ENCODE data around the gene ZNF549. TPM values are rescaled to one million over a fixed set of nuclear protein-coding genes. Genes with fewer than 3 reads are reported as not detected.

The ZNF549 gene
- total and polyA plus RNA-seq, 11 donors: 2.5 to 5.2 (median 3.7) TPM

DNA sequence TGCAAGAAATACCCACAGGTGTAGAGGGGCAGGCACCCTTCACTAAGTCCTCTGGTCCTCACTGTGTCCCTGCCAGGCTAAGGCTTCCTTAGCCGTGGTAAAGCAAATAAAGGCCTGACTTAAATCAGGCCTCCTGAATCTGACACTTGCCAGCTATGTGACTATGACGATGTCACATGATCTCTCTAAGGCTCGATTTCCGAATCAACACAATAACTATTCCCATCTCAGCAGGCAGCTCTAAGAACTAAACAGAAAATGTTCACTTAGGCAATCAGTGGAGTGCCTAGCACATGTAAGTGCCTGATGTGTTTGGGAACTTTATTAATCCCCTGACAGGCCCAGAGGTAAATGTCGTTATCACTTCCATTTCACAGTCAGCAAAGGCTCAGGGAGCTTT, 30.5 kb downstream of the ZNF549 start:
- WGBS, 4 donors: 49 to 51% (median 49%) methylated on average over 5 of the region's 5 CpGs
- ATAC-seq (no peak), DNase-seq (no peak)
- peaks cover 2 to 42% (median 36%) of the 10 kb centered on the region in 9 donors for H3K36me3 ChIP-seq
- H3K4me1 ChIP-seq: peaks cover 5 to 42% (median 16%) of the 10 kb centered on the region in 12 donors
- peak overlapping the region in 5 of 12 donors; percentile 74 to 98 (median 91) for H3K4me3 ChIP-seq
- intact Hi-C loops (cut with DNase I): loop anchor here in 2 of 10 donors (2.0 to 5.0 kb wide), 2 partner anchors 31 to 35 kb away; partner anchors contain the start of gene ZNF549 (in 1 of the 2)
- H3K9me3 ChIP-seq: peaks cover 0 to 36% (median 2%) of the 10 kb centered on the region in 12 donors
- TF ChIP-seq, protein P1, sequence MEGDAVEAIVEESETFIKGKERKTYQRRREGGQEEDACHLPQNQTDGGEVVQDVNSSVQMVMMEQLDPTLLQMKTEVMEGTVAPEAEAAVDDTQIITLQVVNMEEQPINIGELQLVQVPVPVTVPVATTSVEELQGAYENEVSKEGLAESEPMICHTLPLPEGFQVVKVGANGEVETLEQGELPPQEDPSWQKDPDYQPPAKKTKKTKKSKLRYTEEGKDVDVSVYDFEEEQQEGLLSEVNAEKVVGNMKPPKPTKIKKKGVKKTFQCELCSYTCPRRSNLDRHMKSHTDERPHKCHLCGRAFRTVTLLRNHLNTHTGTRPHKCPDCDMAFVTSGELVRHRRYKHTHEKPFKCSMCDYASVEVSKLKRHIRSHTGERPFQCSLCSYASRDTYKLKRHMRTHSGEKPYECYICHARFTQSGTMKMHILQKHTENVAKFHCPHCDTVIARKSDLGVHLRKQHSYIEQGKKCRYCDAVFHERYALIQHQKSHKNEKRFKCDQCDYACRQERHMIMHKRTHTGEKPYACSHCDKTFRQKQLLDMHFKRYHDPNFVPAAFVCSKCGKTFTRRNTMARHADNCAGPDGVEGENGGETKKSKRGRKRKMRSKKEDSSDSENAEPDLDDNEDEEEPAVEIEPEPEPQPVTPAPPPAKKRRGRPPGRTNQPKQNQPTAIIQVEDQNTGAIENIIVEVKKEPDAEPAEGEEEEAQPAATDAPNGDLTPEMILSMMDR (IDR thresholded peaks at IDR 0.05): no peak
- no peak for TF ChIP-seq POLR2A (IDR thresholded peaks at IDR 0.05)
- no peaks in the 10 kb centered on the region for H3K27me3 ChIP-seq
- peak overlapping the region in 1 of 12 donors; percentile 79 for H3K27ac ChIP-seq

DNA sequence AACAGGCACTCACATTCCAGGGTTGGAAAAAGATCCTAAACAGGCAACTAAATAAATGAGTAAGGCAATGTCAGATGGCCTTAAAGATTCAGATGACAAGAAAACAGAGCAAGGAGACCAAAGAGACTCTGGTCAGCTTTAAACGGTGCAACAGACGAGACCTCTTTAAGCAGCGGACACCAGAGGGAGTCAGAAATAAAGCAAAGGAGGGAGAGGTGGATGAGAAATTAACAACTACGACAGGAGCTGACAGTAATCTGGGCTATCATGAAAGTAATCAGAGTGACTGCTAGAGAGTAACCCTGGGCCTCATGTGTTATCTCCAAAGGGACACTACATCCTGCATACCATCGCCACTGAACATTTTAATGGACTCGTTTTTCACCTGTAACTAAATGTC, 31.4 kb downstream of the ZNF549 start:
- Histone ChIP-seq H3K36me3 (peaks cover 2 to 33% (median 27%) of the 10 kb centered on the region in 9 donors), H3K4me3 (peak overlapping the region; percentile 63 to 98 (median 82)), H3K9me3 (peaks cover 0 to 36% (median 2%) of the 10 kb centered on the region in 12 donors), H3K27me3 (no peaks in the 10 kb centered on the region), H3K27ac (peak overlapping the region in 11 of 12 donors; percentile 66 to 90 (median 79)), H3K4me1 (peaks cover 5 to 42% (median 16%) of the 10 kb centered on the region in 12 donors)
- ATAC-seq (no peak), DNase-seq (no peak)
- TF ChIP-seq, protein P1 (IDR thresholded peaks at IDR 0.05): no peak
- TF ChIP-seq POLR2A (IDR thresholded peaks at IDR 0.05): no peak
- intact Hi-C loops (cut with DNase I): loop anchor here in 2 of 10 donors (2.0 to 5.0 kb wide), 2 partner anchors 32 to 36 kb away; partner anchors contain the start of gene ZNF549 (in 1 of the 2)
- 11 to 24% (median 16%) methylated on average over 6 of the region's 6 CpGs for WGBS, 4 donors

DNA sequence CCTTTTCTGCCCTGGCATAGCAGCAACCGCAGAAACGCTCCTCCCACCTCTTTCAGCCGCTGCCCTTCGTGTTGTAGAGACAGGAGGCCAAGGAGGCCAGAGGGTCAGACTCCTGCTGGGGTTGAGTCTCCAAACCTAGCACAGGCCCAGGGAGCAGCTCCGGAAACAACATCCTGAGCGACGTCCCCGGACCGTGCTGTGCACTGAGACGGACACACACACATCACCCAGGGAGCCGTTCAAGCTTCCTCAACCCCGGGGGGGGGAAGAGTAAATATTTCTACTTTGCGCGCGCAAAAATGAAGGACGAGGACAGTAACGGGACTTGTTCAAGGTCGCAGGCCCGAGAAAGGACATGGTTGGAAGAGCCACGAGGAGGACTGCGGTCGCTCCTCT, 31.9 kb downstream of the ZNF549 start:
- intact Hi-C loops (cut with DNase I): loop anchor here in 2 of 10 donors (2.0 to 5.0 kb wide), 2 partner anchors 32 to 37 kb away; partner anchors contain the start of gene ZNF549 (in 1 of the 2)
- ATAC-seq: peak in 3 of 4 donors; percentile 47 to 60 (median 50)
- peaks cover 0 to 37% (median 4%) of the 10 kb centered on the region in 12 donors for H3K9me3 ChIP-seq
- H3K4me1 ChIP-seq: peaks cover 5 to 42% (median 16%) of the 10 kb centered on the region in 12 donors
- peak in 3 of 5 donors; percentile 29 to 55 (median 42) for DNase-seq
- no peak for TF ChIP-seq POLR2A (IDR thresholded peaks at IDR 0.05)
- TF ChIP-seq, protein P1 (IDR thresholded peaks at IDR 0.05): no peak
- H3K36me3 ChIP-seq: peaks cover 2 to 28% (median 23%) of the 10 kb centered on the region in 9 donors
- H3K27ac ChIP-seq: peak overlapping the region; percentile 16 to 90 (median 79)
- no peaks in the 10 kb centered on the region for H3K27me3 ChIP-seq
- peak overlapping the region; percentile 63 to 98 (median 82) for H3K4me3 ChIP-seq
- 0 to 1% (median 0%) methylated on average over 19 to 22 of the region's 22 CpGs for WGBS, 4 donors

DNA sequence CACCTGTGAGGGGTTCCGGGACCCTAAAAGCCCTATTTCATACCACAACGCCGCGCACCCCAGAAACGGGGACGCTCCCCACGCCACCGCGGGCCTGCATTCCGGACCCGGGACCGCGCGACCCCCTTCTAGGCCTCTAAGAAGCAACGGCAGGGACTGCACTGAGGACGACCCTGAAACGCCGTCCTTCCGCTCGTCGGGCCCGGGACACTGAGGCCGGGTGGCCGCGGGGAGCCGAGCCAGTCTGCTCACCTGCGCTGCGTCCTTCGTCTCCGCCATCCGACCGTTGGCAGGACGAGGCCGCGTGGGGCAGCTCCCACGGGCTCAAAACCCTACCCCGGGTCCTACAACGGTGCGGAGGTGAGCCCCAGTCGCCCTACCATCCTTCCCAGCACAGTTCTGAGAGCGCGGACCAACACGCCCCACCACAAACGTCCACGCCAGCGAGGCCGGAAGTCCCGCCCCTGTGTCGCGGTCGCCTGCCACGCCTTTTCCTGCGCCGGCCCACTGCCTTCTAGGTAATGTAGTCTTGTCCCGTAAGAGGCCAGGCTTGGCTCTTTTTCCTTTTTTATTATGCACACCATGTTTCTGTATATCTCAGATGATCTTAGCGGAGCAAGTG, 32.4 kb downstream of the ZNF549 start, which contains the start of gene ZNF550:
TSS of gene ZNF550 (minus strand) at position 460 of the 622 bp plus-strand sequence. CDS start at position 279, 181 bp downstream.
- Histone ChIP-seq H3K4me3 (peak within 1 kb of the TSS; percentile 63 to 98 (median 82)), H3K9me3 (peaks cover 0 to 37% (median 8%) of the 10 kb centered on the region in 12 donors), H3K27me3 (no peaks in the 10 kb centered on the region), H3K4me1 (peaks cover 5 to 42% (median 16%) of the 10 kb centered on the region in 12 donors), H3K36me3 (peaks cover 2 to 23% (median 18%) of the 10 kb centered on the region in 9 donors), H3K27ac (peak within 1 kb of the TSS; percentile 16 to 90 (median 79))
- ATAC-seq (peak; percentile 97 to 99 (median 99)), DNase-seq (peak; percentile 92 to 95 (median 94))
- TF ChIP-seq, protein P1 (IDR thresholded peaks at IDR 0.05): no peak
- peak in 1 of 2 donors; percentile 64 for TF ChIP-seq POLR2A (IDR thresholded peaks at IDR 0.05)
- 0% methylated on average over 17 to 56 of the region's 56 CpGs for WGBS, 4 donors
- intact Hi-C loops (cut with DNase I): loop anchor here in 2 of 10 donors (2.0 to 5.0 kb wide), 2 partner anchors 33 to 37 kb away; partner anchors contain the start of gene ZNF549 (in 1 of the 2)

All from heart left ventricle (tissue), 16 donors.